OCI-LY7 (cell line): ENCODE results near the gene NF2. TPM values are rescaled to one million over a fixed set of nuclear protein-coding genes. Genes with fewer than 3 reads are reported as not detected.

Source experiments
- BruUV-seq: library from RNA; stranded (reverse); fragments of 400-500 nt; replicated peaks from 2 replicates; lab custom pipeline; 2021; lab: Mats Ljungman, UMichigan
- CTCF ChIA-PET: fragments of 300-600 bp; sonication (Branson Sonifier 250); formaldehyde crosslinking; loops from one replicate; lab custom pipeline; 2022; ENCODE audit warnings: antibody characterized with exemption; ENCODE audit not compliant: unreplicated experiment; lab: Charles Lee
- POLR2A ChIA-PET: fragments of 300-600 bp; sonication (Branson Sonifier 250); formaldehyde crosslinking; loops from one replicate; lab custom pipeline; 2022; ENCODE audit warnings: antibody characterized with exemption; lab: Charles Lee
- DNase-seq: peaks from one replicate; pipeline ENCODE4 v3.0.0-alpha.2; 2015; ENCODE audit warnings: low spot score
- H2AFZ ChIP-seq: fragments of 200-600 bp; sonication (generic), shearing (Covaris generic); 2 replicates; pipeline ENCODE4 v1.6.1; 2014; ENCODE audit warnings: mild to moderate bottlenecking, antibody characterized with exemption, low read length, moderate library complexity
- H3K27ac ChIP-seq: fragments of 200-600 bp; sonication (generic); 2 replicates; pipeline ENCODE4 v1.5.1; 2014; ENCODE audit warnings: mixed run types, low read depth, mild to moderate bottlenecking, moderate library complexity, low read length, inconsistent platforms; ENCODE audit not compliant: poor library complexity, severe bottlenecking
- H3K36me3 ChIP-seq: fragments of 200-600 bp; sonication (generic); 2 replicates; pipeline ENCODE4 v1.6.1; 2014; ENCODE audit warnings: mild to moderate bottlenecking, antibody characterized with exemption, low read length, moderate library complexity, mixed read lengths; ENCODE audit not compliant: insufficient read depth
- H3K4me1 ChIP-seq: fragments of 200-600 bp; sonication (generic); 2 replicates; pipeline ENCODE4 v1.5.1; 2014; ENCODE audit warnings: mild to moderate bottlenecking, low read length; ENCODE audit not compliant: insufficient read depth, poor library complexity, severe bottlenecking
- H3K4me2 ChIP-seq: fragments of 200-600 bp; sonication (generic); 2 replicates; pipeline ENCODE4 v1.6.1; 2014; ENCODE audit warnings: mild to moderate bottlenecking, low read length
- H3K4me3 ChIP-seq: fragments of 200-600 bp; sonication (generic); 2 replicates; pipeline ENCODE4 v1.5.1; 2014; ENCODE audit warnings: mild to moderate bottlenecking, low read depth, low read length; ENCODE audit not compliant: poor library complexity, severe bottlenecking
- H3K79me2 ChIP-seq: fragments of 200-600 bp; sonication (generic); 2 replicates; pipeline ENCODE4 v1.6.1; 2016; ENCODE audit warnings: low read depth, mild to moderate bottlenecking, low read length, moderate library complexity, mixed read lengths; ENCODE audit not compliant: insufficient read depth
- H3K9me2 ChIP-seq: fragments of 200-600 bp; sonication (generic); 2 replicates; pipeline ENCODE4 v1.6.1; 2016; ENCODE audit warnings: mild to moderate bottlenecking, low read length, mixed read lengths; ENCODE audit not compliant: insufficient read depth
- H3K9me3 ChIP-seq: fragments of 200-600 bp; sonication (generic); 2 replicates; pipeline ENCODE4 v1.6.1; 2014; ENCODE audit warnings: mild to moderate bottlenecking, mixed run types, low read length, mixed read lengths
- H4K20me1 ChIP-seq: fragments of 200-600 bp; sonication (generic); 2 replicates; pipeline ENCODE4 v1.6.1; 2014; ENCODE audit warnings: mild to moderate bottlenecking, antibody characterized with exemption, low read length, moderate library complexity, mixed read lengths; ENCODE audit not compliant: insufficient read depth
- EZH2phosphoT487 ChIP-seq: fragments of 200-600 bp; sonication (generic); IDR thresholded peaks from 2 replicates; pipeline ENCODE4 v1.6.1; 2018; ENCODE audit warnings: low read depth, borderline replicate concordance, mild to moderate bottlenecking, mixed run types, antibody characterized with exemption, low read length, moderate library complexity, mixed read lengths
- intact Hi-C: fragments of 100-400 bp; cut with micrococcal nuclease; formaldehyde crosslinking; loops from one replicate; pipeline ENCODE4 v1.10.0; 2022; ENCODE audit not compliant: unreplicated experiment
- total RNA-seq, 2 experiments: library from RNA; depleted of rRNA in 1 of 2; stranded (reverse); fragments of >200 nt in 1 of 2; shearing (Covaris generic) in 1 of 2; gene quantifications; 2 replicates each; pipeline ENCODE4 v1.2.3, GENCODE V29; 2014 to 2022
- TF ChIP-seq, protein P1 (sequence below): fragments of 200-600 bp; sonication (generic); conservative IDR thresholded peaks from 2 replicates; pipeline ENCODE4 v1.5.1; 2014; ENCODE audit warnings: mild to moderate bottlenecking, antibody characterized with exemption, low read length, moderate library complexity, mixed read lengths

The NF2 gene
- total RNA-seq, 2 experiments from 2014 or later, result 22.2 to 34.8 TPM

DNA sequence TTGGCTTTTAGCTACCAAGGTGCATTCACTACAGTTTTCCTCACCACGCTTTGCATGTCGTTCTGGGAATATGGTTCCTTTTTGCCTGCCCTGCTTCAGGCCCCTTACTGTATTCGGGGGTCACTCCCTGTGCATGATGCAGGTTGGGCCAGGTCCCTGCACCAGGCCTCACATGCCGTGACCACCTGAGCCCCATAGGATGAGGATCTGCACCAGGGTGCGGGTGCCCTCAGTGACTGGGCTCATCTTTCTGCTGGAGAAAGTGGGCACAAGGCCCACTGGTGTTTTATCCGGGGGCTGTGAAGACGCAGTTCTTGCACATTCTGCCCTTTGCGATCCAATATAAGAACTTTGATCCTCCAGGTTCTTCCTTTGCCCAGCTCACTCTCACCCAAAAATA is 70.7 kb downstream of the NF2 start:
- Histone ChIP-seq H3K79me2 (no peaks in the 10 kb centered on the region), H2AFZ (no peak overlapping the region), H3K27ac (no peak overlapping the region), H3K4me3 (no peak overlapping the region), H3K9me2 (no peaks in the 10 kb centered on the region), H4K20me1 (no peaks in the 10 kb centered on the region), H3K4me2 (no peak overlapping the region), H3K4me1 (no peaks in the 10 kb centered on the region), H3K36me3 (peaks cover 63% of the 10 kb centered on the region), H3K9me3 (no peaks in the 10 kb centered on the region)
- intact Hi-C loops, result no loop called here
- ChIA-PET POLR2A (interaction anchor here (1.1 kb wide), 1 partner anchor 11 kb away, joined by 3 read pairs; no protein-coding TSS in a partner anchor), CTCF (no interaction called here)
- TF ChIP-seq, protein P1, sequence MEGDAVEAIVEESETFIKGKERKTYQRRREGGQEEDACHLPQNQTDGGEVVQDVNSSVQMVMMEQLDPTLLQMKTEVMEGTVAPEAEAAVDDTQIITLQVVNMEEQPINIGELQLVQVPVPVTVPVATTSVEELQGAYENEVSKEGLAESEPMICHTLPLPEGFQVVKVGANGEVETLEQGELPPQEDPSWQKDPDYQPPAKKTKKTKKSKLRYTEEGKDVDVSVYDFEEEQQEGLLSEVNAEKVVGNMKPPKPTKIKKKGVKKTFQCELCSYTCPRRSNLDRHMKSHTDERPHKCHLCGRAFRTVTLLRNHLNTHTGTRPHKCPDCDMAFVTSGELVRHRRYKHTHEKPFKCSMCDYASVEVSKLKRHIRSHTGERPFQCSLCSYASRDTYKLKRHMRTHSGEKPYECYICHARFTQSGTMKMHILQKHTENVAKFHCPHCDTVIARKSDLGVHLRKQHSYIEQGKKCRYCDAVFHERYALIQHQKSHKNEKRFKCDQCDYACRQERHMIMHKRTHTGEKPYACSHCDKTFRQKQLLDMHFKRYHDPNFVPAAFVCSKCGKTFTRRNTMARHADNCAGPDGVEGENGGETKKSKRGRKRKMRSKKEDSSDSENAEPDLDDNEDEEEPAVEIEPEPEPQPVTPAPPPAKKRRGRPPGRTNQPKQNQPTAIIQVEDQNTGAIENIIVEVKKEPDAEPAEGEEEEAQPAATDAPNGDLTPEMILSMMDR, result no peak
- no peak for TF ChIP-seq EZH2phosphoT487
- BruUV-seq, result no TSS peak
- DNase-seq, result no peak

DNA sequence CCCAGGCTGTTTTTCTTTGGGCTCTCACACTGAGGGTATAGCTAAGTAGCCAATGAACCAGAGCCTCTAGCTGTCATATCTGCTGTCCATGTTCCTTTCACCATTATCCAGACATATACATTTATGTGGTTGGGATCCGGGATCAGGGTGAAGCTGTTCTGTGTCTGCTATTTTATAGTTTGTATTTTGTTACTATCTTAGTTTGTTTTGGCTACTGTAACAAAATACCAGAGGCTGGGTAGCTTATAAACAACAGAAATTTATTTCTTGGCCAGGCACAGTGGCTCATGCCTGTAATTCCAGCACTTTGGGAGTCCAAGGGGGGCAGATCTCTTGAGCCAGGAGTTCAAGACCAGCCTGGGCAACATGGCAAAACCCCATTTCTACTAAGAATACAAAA is 75.9 kb downstream of the NF2 start:
- POLR2A ChIA-PET, result no interaction called here
- Histone ChIP-seq H3K36me3 (peaks cover 80% of the 10 kb centered on the region), H3K4me2 (no peak overlapping the region), H3K9me3 (no peaks in the 10 kb centered on the region), H4K20me1 (no peaks in the 10 kb centered on the region), H3K9me2 (no peaks in the 10 kb centered on the region), H3K79me2 (no peaks in the 10 kb centered on the region), H2AFZ (no peak overlapping the region), H3K27ac (no peak overlapping the region), H3K4me1 (no peaks in the 10 kb centered on the region), H3K4me3 (no peak overlapping the region)
- intact Hi-C loops, result no loop called here
- TF ChIP-seq, protein P1, result no peak
- TF ChIP-seq EZH2phosphoT487, result no peak
- no peak for DNase-seq
- CTCF ChIA-PET, result interaction anchor here (0.7 kb wide), 1 partner anchor 363 kb away, joined by 3 read pairs; no protein-coding TSS in a partner anchor
- BruUV-seq, result no TSS peak

DNA sequence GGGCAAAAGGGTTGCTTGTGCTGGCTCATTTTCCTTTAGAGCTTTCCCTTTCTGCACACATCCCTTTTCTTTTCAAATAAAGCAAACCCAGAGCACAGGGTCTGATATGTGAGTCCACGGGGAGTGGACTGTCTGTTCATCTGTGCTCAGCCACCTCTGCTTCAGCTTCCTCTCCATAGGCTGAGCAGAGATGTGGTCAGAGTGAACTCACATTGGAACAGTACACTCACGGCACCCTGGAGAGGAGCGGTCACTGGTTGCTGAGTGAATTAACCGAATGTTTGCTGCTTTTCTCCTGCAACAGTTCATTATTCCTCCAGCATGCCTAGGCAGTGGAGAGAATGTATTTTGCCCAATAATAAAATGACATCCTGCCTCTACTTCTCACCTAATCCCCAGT is 80.1 kb downstream of the NF2 start:
- POLR2A ChIA-PET, result no interaction called here

More for the DNA sequence above, 80.1 kb downstream of the NF2 start:
- TF ChIP-seq EZH2phosphoT487, result no peak
- TF ChIP-seq, protein P1, result no peak
- H3K36me3 ChIP-seq, result peaks cover 42% of the 10 kb centered on the region; the same call in 1 of the 2 replicates
- no peak overlapping the region for H3K4me2 ChIP-seq
- no peak overlapping the region for H2AFZ ChIP-seq
- no peak for DNase-seq
- no peaks in the 10 kb centered on the region for H3K9me3 ChIP-seq
- BruUV-seq, result no TSS peak
- H3K9me2 ChIP-seq, result no peaks in the 10 kb centered on the region
- no peak overlapping the region for H3K4me3 ChIP-seq
- H3K27ac ChIP-seq, result no peak overlapping the region
- no peaks in the 10 kb centered on the region for H3K79me2 ChIP-seq
- no peaks in the 10 kb centered on the region for H3K4me1 ChIP-seq
- CTCF ChIA-PET, result no interaction called here
- intact Hi-C loops, result no loop called here
- no peaks in the 10 kb centered on the region for H4K20me1 ChIP-seq
